IMR-90 (cell line): Measurements from ENCODE around the gene PISD. TPM values are rescaled to one million over a fixed set of nuclear protein-coding genes. Genes with fewer than 3 reads are reported as not detected.

Experiments used
- ATAC-seq: fragments of 200-7000 bp; cut with Tn5 transposase; 2 replicates; pipeline ENCODE4 v1.9.1; 2020; ENCODE audit warnings: low read depth, mild to moderate bottlenecking, moderate library complexity
- BruUV-seq: library from RNA; stranded (reverse); fragments of 400-500 nt; replicated peaks from 2 replicates; lab custom pipeline; 2021; lab: Mats Ljungman, UMichigan
- CTCF ChIA-PET: fragments of 300-600 bp; formaldehyde crosslinking; extraction: SDS; loops from one replicate; lab custom pipeline; 2021; ENCODE audit warnings: antibody characterized with exemption; lab: Yijun Ruan, JAX
- POLR2A ChIA-PET: fragments of 300-600 bp; sonication (Branson Sonifier 250); formaldehyde crosslinking; loops from one replicate; lab custom pipeline; 2022; ENCODE audit warnings: antibody characterized with exemption; ENCODE audit not compliant: unreplicated experiment; lab: Charles Lee
- DNase-seq: peaks from one replicate; pipeline ENCODE4 v3.0.0; 2013
- H2AFZ ChIP-seq: replicated peaks from 2 replicates; pipeline ENCODE3; 2013; ENCODE audit warnings: low read length, mild to moderate bottlenecking; ENCODE audit not compliant: poor library complexity
- H2AK5ac ChIP-seq: 2 replicates; pipeline ENCODE4 v1.6.1; 2013; ENCODE audit warnings: low read depth, low read length, inconsistent platforms
- H2AK9ac ChIP-seq: replicated peaks from 2 replicates; pipeline ENCODE3; 2013; ENCODE audit warnings: mild to moderate bottlenecking, low read depth, low read length, moderate library complexity; ENCODE audit not compliant: poor library complexity
- H2BK120ac ChIP-seq: 2 replicates; pipeline ENCODE4 v1.6.1; 2013; ENCODE audit warnings: low read depth, low read length, inconsistent platforms
- H2BK15ac ChIP-seq: 3 replicates; pipeline ENCODE4 v1.6.1; 2013; ENCODE audit warnings: low read depth, low read length, inconsistent platforms
- H2BK20ac ChIP-seq: 2 replicates; pipeline ENCODE4 v1.6.1; 2013; ENCODE audit warnings: low read depth, mild to moderate bottlenecking, inconsistent platforms, low read length, moderate library complexity
- H2BK5ac ChIP-seq: 2 replicates; pipeline ENCODE4 v1.6.1; 2013; ENCODE audit warnings: mild to moderate bottlenecking, low read depth, low read length, inconsistent platforms; ENCODE audit not compliant: poor library complexity, severe bottlenecking
- H3K14ac ChIP-seq: replicated peaks from 2 replicates; pipeline ENCODE4 v1.6.1; 2013; ENCODE audit warnings: low read depth, low read length, inconsistent platforms
- H3K18ac ChIP-seq: 2 replicates; pipeline ENCODE4 v1.6.1; 2013; ENCODE audit warnings: low read depth, low read length, control low read depth
- H3K23ac ChIP-seq: 2 replicates; pipeline ENCODE4 v1.6.1; 2013; ENCODE audit warnings: low read depth, low read length, inconsistent platforms
- H3K27ac ChIP-seq: 2 replicates; pipeline ENCODE4 v1.5.1; 2013; ENCODE audit warnings: mild to moderate bottlenecking, control low read depth, low read length; ENCODE audit not compliant: insufficient read depth
- H3K27me3 ChIP-seq: 2 replicates; pipeline ENCODE4 v1.6.1; 2013; ENCODE audit warnings: low read length; ENCODE audit not compliant: control insufficient read depth, insufficient read depth
- H3K36me3 ChIP-seq: 2 replicates; pipeline ENCODE4 v1.6.1; 2013; ENCODE audit warnings: low read length, mixed read lengths; ENCODE audit not compliant: control insufficient read depth, insufficient read depth
- H3K4ac ChIP-seq: 2 replicates; pipeline ENCODE4 v1.6.1; 2013; ENCODE audit warnings: low read depth, low read length, inconsistent platforms
- H3K4me1 ChIP-seq: 2 replicates; pipeline ENCODE4 v1.6.1; 2013; ENCODE audit warnings: low read length, mixed read lengths; ENCODE audit not compliant: control insufficient read depth, insufficient read depth
- H3K4me2 ChIP-seq: 2 replicates; pipeline ENCODE4 v1.6.1; 2013; ENCODE audit warnings: low read depth, mild to moderate bottlenecking, control low read depth, low read length, moderate library complexity
- H3K4me3 ChIP-seq: 2 replicates; pipeline ENCODE4 v1.5.1; 2013; ENCODE audit warnings: low read depth, mild to moderate bottlenecking, control low read depth, low read length, moderate library complexity; ENCODE audit not compliant: insufficient read depth
- H3K56ac ChIP-seq: 2 replicates; pipeline ENCODE4 v1.6.1; 2013; ENCODE audit warnings: low read length, inconsistent platforms; ENCODE audit not compliant: insufficient read depth; ENCODE audit errors: extremely low read depth
- H3K79me1 ChIP-seq, 2 experiments: 2 replicates each; pipeline ENCODE4 v1.6.1; 2013; ENCODE audit warnings: low read length in 2 of 2, inconsistent platforms in 1 of 2, low read depth in 1 of 2
- H3K9ac ChIP-seq: 2 replicates; pipeline ENCODE4 v1.6.1; 2013; ENCODE audit warnings: low read depth, low read length, control low read depth
- H3K9me1 ChIP-seq: 2 replicates; pipeline ENCODE4 v1.6.1; 2013; ENCODE audit warnings: low read length, inconsistent platforms; ENCODE audit not compliant: insufficient read depth
- H3K9me3 ChIP-seq: 2 replicates; pipeline ENCODE4 v1.6.1; 2013; ENCODE audit warnings: low read length; ENCODE audit not compliant: control insufficient read depth, insufficient read depth
- H4K20me1 ChIP-seq: 2 replicates; pipeline ENCODE4 v1.6.1; 2013; ENCODE audit warnings: low read length, inconsistent platforms; ENCODE audit not compliant: insufficient read depth
- H4K5ac ChIP-seq: 2 replicates; pipeline ENCODE4 v1.6.1; 2013; ENCODE audit warnings: mild to moderate bottlenecking, low read depth, low read length, control low read depth
- H4K8ac ChIP-seq, 2 experiments: 2 replicates each; pipeline ENCODE4 v1.6.1; 2013; ENCODE audit warnings: low read depth in 2 of 2, low read length in 2 of 2, control low read depth in 1 of 2, inconsistent platforms in 1 of 2
- H4K91ac ChIP-seq: 2 replicates; pipeline ENCODE4 v1.6.1; 2013; ENCODE audit warnings: low read depth, low read length, inconsistent platforms; ENCODE audit not compliant: insufficient read depth
- BHLHE40 ChIP-seq: fragments of 150-350 bp; IDR thresholded peaks from 2 replicates; pipeline ENCODE4 v1.6.1; 2016; ENCODE audit warnings: mild to moderate bottlenecking, low read depth, low read length
- CEBPB ChIP-seq: IDR thresholded peaks from 2 replicates; pipeline ENCODE4 v1.6.1; 2012; ENCODE audit warnings: low read depth, low read length, improper control_type of control experiment
- CHD1 ChIP-seq: IDR thresholded peaks from 2 replicates; pipeline ENCODE4 v1.6.1; 2012; ENCODE audit warnings: low read depth, low read length, improper control_type of control experiment
- CTCF ChIP-seq: conservative IDR thresholded peaks from 2 replicates; pipeline ENCODE4 v1.5.1; 2012; ENCODE audit warnings: mild to moderate bottlenecking, low read depth, low read length, improper control_type of control experiment
- FOS ChIP-seq: fragments of 150-350 bp; IDR thresholded peaks from 2 replicates; pipeline ENCODE4 v1.6.1; 2016; ENCODE audit warnings: low read depth, low read length
- MAFK ChIP-seq: IDR thresholded peaks from 2 replicates; pipeline ENCODE4 v1.6.1; 2012; ENCODE audit warnings: low read depth, low read length, improper control_type of control experiment
- MAZ ChIP-seq: IDR thresholded peaks from 2 replicates; pipeline ENCODE4 v1.6.1; 2012; ENCODE audit warnings: low read depth, mild to moderate bottlenecking, low read length, improper control_type of control experiment, moderate library complexity, borderline replicate concordance
- MXI1 ChIP-seq: IDR thresholded peaks from 2 replicates; pipeline ENCODE4 v1.6.1; 2012; ENCODE audit warnings: low read depth, mild to moderate bottlenecking, low read length, moderate library complexity, borderline replicate concordance
- NFE2L2 ChIP-seq: fragments of 150-350 bp; IDR thresholded peaks from 2 replicates; pipeline ENCODE4 v1.6.1; 2016; ENCODE audit warnings: low read depth, mild to moderate bottlenecking, low read length
- POLR2A ChIP-seq: IDR thresholded peaks from 2 replicates; pipeline ENCODE4 v1.6.1; 2012; ENCODE audit warnings: mild to moderate bottlenecking, low read depth, low read length
- RAD21 ChIP-seq: IDR thresholded peaks from 2 replicates; pipeline ENCODE4 v1.6.1; 2012; ENCODE audit warnings: low read length, improper control_type of control experiment
- RCOR1 ChIP-seq: IDR thresholded peaks from 2 replicates; pipeline ENCODE4 v1.6.1; 2012; ENCODE audit warnings: mild to moderate bottlenecking, low read length, improper control_type of control experiment; ENCODE audit not compliant: insufficient replicate concordance
- RFX5 ChIP-seq: IDR thresholded peaks from 2 replicates; pipeline ENCODE4 v1.8.0; 2012; ENCODE audit warnings: low read depth, mild to moderate bottlenecking, low read length, moderate library complexity
- SMC3 ChIP-seq: fragments of 150-350 bp; IDR thresholded peaks from 2 replicates; pipeline ENCODE4 v1.6.1; 2016; ENCODE audit warnings: low read depth, mild to moderate bottlenecking, antibody characterized with exemption, low read length, moderate library complexity
- WGBS, 2 experiments: methylation state at CpG; one replicate each; pipeline versions ENCODE4 v1.1.5 to v1.1.7; 2013; ENCODE audit warnings: missing lambda C conversion rate in 2 of 2; ENCODE audit not compliant: insufficient read length in 1 of 2; ENCODE audit errors: extremely low coverage in 2 of 2; 5-methylcytosine and 5-hydroxymethylcytosine counted together
- dilution Hi-C: fragments of 300-500 bp; cut with HindIII; formaldehyde crosslinking; loops from one replicate; pipeline ENCODE4 v1.14.3; 2018; ENCODE audit warnings: low sequenced_read_pairs; ENCODE audit not compliant: unreplicated experiment
- in situ Hi-C: fragments of 300-500 bp; cut with MboI; formaldehyde crosslinking; loops from 3 replicates; pipeline ENCODE4 v1.14.3; 2019; ENCODE audit warnings: low sequenced_read_pairs, inconsistent platforms, mixed read lengths
- intact Hi-C: fragments of 100-400 bp; cut with micrococcal nuclease; formaldehyde crosslinking; loops from 2 replicates; pipeline ENCODE4 v1.10.0; 2022
- polyA plus RNA-seq, 3 experiments: library from polyadenylated mRNA; depleted of rRNA; stranded (reverse); fragments of >200 nt; gene quantifications; 2 replicates each; pipeline ENCODE4 v1.2.3, GENCODE V29; 2012; ENCODE audit warnings: low replicate concordance in 1 of 3
- total RNA-seq: library from RNA; depleted of rRNA; stranded (reverse); fragments of >200 nt; gene quantifications from 2 replicates; pipeline ENCODE4 v1.2.3, GENCODE V29; 2012
- TF ChIP-seq, protein P1 (sequence below): fragments of 150-350 bp; IDR thresholded peaks from 2 replicates; pipeline ENCODE4 v1.6.1; 2017; ENCODE audit warnings: mild to moderate bottlenecking, antibody characterized with exemption, low read length, low read depth
- TF ChIP-seq, protein P2 (sequence below): fragments of 150-350 bp; IDR thresholded peaks from 2 replicates; pipeline ENCODE4 v1.6.1; 2016; ENCODE audit warnings: low read depth, mild to moderate bottlenecking, low read length, moderate library complexity, borderline replicate concordance

Gene PISD
- total and polyA plus RNA-seq, 2 of the 4 experiments (the other 2 are of a cell fraction) = 34.1 to 48.8 TPM

DNA sequence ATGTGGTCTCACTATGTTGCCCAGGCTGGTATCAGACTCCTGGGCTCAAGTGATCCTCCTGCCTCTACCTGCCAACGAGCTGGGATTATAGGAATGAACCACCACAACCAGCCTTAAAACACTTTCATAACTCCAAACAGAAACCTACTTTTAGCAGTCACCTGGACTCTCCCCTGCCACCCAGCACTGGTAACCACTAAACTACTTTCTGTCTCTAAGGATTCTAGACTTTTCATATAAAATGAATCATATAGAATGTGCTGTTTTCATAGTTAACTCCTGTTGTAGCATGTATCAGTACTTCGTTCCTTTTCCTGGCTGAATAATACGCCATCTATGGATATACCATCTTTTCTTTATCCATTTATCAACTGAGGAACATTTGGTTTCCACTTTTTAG is 29.4 kb upstream of the PISD start:
- H3K18ac ChIP-seq = no peak overlapping the region
- H2AFZ ChIP-seq = no peak overlapping the region
- no peaks in the 10 kb centered on the region for H3K9me3 ChIP-seq
- TF ChIP-seq CHD1 (no peak), MXI1 (no peak), NFE2L2 (no peak), POLR2A (no peak), CTCF (no peak), CEBPB (no peak), BHLHE40 (no peak), RCOR1 (no peak), RAD21 (no peak), FOS (no peak), MAZ (no peak), RFX5 (no peak), MAFK (no peak), SMC3 (no peak)
- TF ChIP-seq, protein P1, sequence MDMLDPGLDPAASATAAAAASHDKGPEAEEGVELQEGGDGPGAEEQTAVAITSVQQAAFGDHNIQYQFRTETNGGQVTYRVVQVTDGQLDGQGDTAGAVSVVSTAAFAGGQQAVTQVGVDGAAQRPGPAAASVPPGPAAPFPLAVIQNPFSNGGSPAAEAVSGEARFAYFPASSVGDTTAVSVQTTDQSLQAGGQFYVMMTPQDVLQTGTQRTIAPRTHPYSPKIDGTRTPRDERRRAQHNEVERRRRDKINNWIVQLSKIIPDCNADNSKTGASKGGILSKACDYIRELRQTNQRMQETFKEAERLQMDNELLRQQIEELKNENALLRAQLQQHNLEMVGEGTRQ = no peak
- TF ChIP-seq, protein P2, sequence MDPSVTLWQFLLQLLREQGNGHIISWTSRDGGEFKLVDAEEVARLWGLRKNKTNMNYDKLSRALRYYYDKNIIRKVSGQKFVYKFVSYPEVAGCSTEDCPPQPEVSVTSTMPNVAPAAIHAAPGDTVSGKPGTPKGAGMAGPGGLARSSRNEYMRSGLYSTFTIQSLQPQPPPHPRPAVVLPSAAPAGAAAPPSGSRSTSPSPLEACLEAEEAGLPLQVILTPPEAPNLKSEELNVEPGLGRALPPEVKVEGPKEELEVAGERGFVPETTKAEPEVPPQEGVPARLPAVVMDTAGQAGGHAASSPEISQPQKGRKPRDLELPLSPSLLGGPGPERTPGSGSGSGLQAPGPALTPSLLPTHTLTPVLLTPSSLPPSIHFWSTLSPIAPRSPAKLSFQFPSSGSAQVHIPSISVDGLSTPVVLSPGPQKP = no peak
- no peak for DNase-seq
- H3K36me3 ChIP-seq = peaks cover 36% of the 10 kb centered on the region
- H2BK120ac ChIP-seq = no peak overlapping the region
- WGBS, 2 experiments = no CpG with 5 or more reads among the region's 3 CpGs
- CTCF ChIA-PET = no interaction called here
- POLR2A ChIA-PET = no interaction called here
- H2AK9ac ChIP-seq = no peak overlapping the region
- peaks cover 6% of the 10 kb centered on the region for H3K9me1 ChIP-seq
- dilution Hi-C loops = no loop called here
- ATAC-seq = no peak
- no peak overlapping the region for H4K5ac ChIP-seq
- intact Hi-C loops = no loop called here
- no peaks in the 10 kb centered on the region for H3K4me1 ChIP-seq
- no peak overlapping the region for H3K27ac ChIP-seq
- peaks cover 10 to 15% of the 10 kb centered on the region in 2 experiments; a peak in 3 of 4 replicates for H3K79me1 ChIP-seq
- H3K4ac ChIP-seq = no peak overlapping the region
- H3K14ac ChIP-seq = no peak overlapping the region
- H4K20me1 ChIP-seq = no peaks in the 10 kb centered on the region
- H3K9ac ChIP-seq = no peak overlapping the region
- no peak overlapping the region for H3K23ac ChIP-seq
- no peak overlapping the region for H3K4me2 ChIP-seq
- no TSS peak for BruUV-seq
- in situ Hi-C loops = loop anchor here (25.0 kb wide), 1 partner anchor 396 kb away; no protein-coding TSS in a partner anchor
- no peak overlapping the region for H2AK5ac ChIP-seq
- no peak overlapping the region for H4K8ac ChIP-seq
- H3K56ac ChIP-seq = no peak overlapping the region
- H2BK15ac ChIP-seq = no peak overlapping the region
- no peak overlapping the region for H4K91ac ChIP-seq
- H3K27me3 ChIP-seq = no peaks in the 10 kb centered on the region
- no peak overlapping the region for H2BK5ac ChIP-seq
- H3K4me3 ChIP-seq = no peak overlapping the region
- H2BK20ac ChIP-seq = no peak overlapping the region
